H1 (cell line): ENCODE results near the gene HIPK2. TPM values are rescaled to one million over a fixed set of nuclear protein-coding genes. Genes with fewer than 3 reads are reported as not detected.

Source experiments
- CTCF ChIA-PET: fragments of 300-600 bp; sonication (Branson Sonifier 250); formaldehyde crosslinking; loops from one replicate; lab custom pipeline; 2021; ENCODE audit not compliant: partially characterized antibody; lab: Charles Lee
- POLR2A ChIA-PET: fragments of 300-600 bp; sonication (Branson Sonifier 250); formaldehyde crosslinking; loops from one replicate; lab custom pipeline; 2021; ENCODE audit warnings: inconsistent platforms; ENCODE audit not compliant: partially characterized antibody; lab: Charles Lee
- DNase-seq, 2 experiments: peaks; one replicate each; pipeline versions ENCODE4 v3.0.0 to v3.0.0-alpha.2; 2010 to 2022; ENCODE audit warnings: low spot score in 2 of 2, low read depth in 1 of 2, mixed read lengths in 1 of 2
- FAIRE-seq: peaks from 2 replicates; lab custom pipeline; 2011; peaks lifted over from hg19 to GRCh38; lab: Jason Lieb, UNC
- H2AFZ ChIP-seq: 2 replicates; pipeline ENCODE4 v1.8.1; 2012; ENCODE audit warnings: low read length, inconsistent platforms
- H2AK5ac ChIP-seq: 2 replicates; pipeline ENCODE4 v1.6.1; 2013; ENCODE audit warnings: low read depth, low read length
- H2BK120ac ChIP-seq: replicated peaks from 2 replicates; pipeline ENCODE3; 2013; ENCODE audit warnings: low read depth, low read length, inconsistent platforms
- H2BK12ac ChIP-seq: 2 replicates; pipeline ENCODE4 v1.6.1; 2013; ENCODE audit warnings: low read depth, low read length
- H2BK15ac ChIP-seq: 2 replicates; pipeline ENCODE4 v1.6.1; 2013; ENCODE audit warnings: low read length
- H2BK20ac ChIP-seq: 2 replicates; pipeline ENCODE4 v1.6.1; 2013; ENCODE audit warnings: low read length
- H2BK5ac ChIP-seq: 2 replicates; pipeline ENCODE4 v1.6.1; 2013; ENCODE audit warnings: low read depth, low read length
- H3K14ac ChIP-seq: 2 replicates; pipeline ENCODE4 v1.6.1; 2013; ENCODE audit warnings: inconsistent platforms; ENCODE audit not compliant: insufficient read length
- H3K18ac ChIP-seq: 2 replicates; pipeline ENCODE4 v1.6.1; 2013; ENCODE audit warnings: low read length; ENCODE audit errors: extremely low read depth
- H3K23ac ChIP-seq: 2 replicates; pipeline ENCODE4 v1.6.1; 2013; ENCODE audit warnings: inconsistent platforms; ENCODE audit not compliant: insufficient read length
- H3K23me2 ChIP-seq: 2 replicates; pipeline ENCODE4 v1.6.1; 2013; ENCODE audit warnings: low read depth, low read length
- H3K27ac ChIP-seq: 2 replicates; pipeline ENCODE4 v1.6.1; 2011; ENCODE audit warnings: low read depth, low read length, inconsistent platforms
- H3K27me3 ChIP-seq, 4 experiments: replicated peaks in 1 of 4; 1 replicate in 1 of 4; 2 replicates in 3 of 4; pipeline versions ENCODE4 v1.6.1 to v1.8.1; 2011 to 2013; ENCODE audit warnings: low read length in 3 of 4, mild to moderate bottlenecking in 3 of 4, inconsistent platforms in 2 of 4, mixed read lengths in 2 of 4, moderate library complexity in 1 of 4; ENCODE audit not compliant: control insufficient read depth in 3 of 4, insufficient read depth in 3 of 4; ENCODE audit errors: extremely low read depth in 1 of 4
- H3K36me3 ChIP-seq, 4 experiments: 2 replicates each; pipeline versions ENCODE4 v1.6.1 to v1.8.1; 2011 to 2013; ENCODE audit warnings: mild to moderate bottlenecking in 4 of 4, low read length in 3 of 4, moderate library complexity in 2 of 4, control low read depth in 1 of 4, inconsistent platforms in 1 of 4; ENCODE audit not compliant: insufficient read depth in 4 of 4, control insufficient read depth in 2 of 4
- H3K4ac ChIP-seq: replicated peaks from 2 replicates; pipeline ENCODE3; 2013; ENCODE audit warnings: low read length, low read depth, mixed read lengths, inconsistent platforms; ENCODE audit not compliant: insufficient read length
- H3K4me1 ChIP-seq, 4 experiments: replicated peaks in 1 of 4; 1 replicate in 1 of 4; 2 replicates in 3 of 4; pipeline versions ENCODE4 v1.6.1 to v1.8.1; 2011 to 2013; ENCODE audit warnings: low read length in 3 of 4, inconsistent platforms in 2 of 4, mixed read lengths in 1 of 4; ENCODE audit not compliant: insufficient read depth in 4 of 4, control insufficient read depth in 3 of 4
- H3K4me2 ChIP-seq, 2 experiments: 2 replicates each; pipeline versions ENCODE4 v1.6.1 to v1.8.1; 2011 to 2013; ENCODE audit warnings: low read depth in 2 of 2, low read length in 2 of 2, control low read depth in 1 of 2, inconsistent platforms in 1 of 2, mild to moderate bottlenecking in 1 of 2; ENCODE audit not compliant: insufficient read depth in 1 of 2
- H3K4me3 ChIP-seq, 4 experiments: fragments of 200-600, 300-600 bp in 1 of 4; sonication (generic), shearing (Covaris generic), sonication (Bioruptor Twin) in 1 of 4; 2 replicates each; pipeline versions ENCODE4 v1.5.1 to v1.8.1; 2011 to 2016; ENCODE audit warnings: low read length in 4 of 4, low read depth in 3 of 4, control low read depth in 2 of 4, inconsistent platforms in 2 of 4, mild to moderate bottlenecking in 2 of 4, mixed read lengths in 1 of 4, moderate library complexity in 1 of 4; ENCODE audit not compliant: insufficient read depth in 2 of 4; ENCODE audit errors: extremely low read depth in 1 of 4
- H3K56ac ChIP-seq: replicated peaks from 2 replicates; pipeline ENCODE3; 2013; ENCODE audit warnings: low read depth, mild to moderate bottlenecking, mixed read lengths, low read length, inconsistent platforms; ENCODE audit not compliant: insufficient read length
- H3K79me1 ChIP-seq: 2 replicates; pipeline ENCODE4 v1.6.1; 2013; ENCODE audit warnings: low read depth, low read length, control low read depth
- H3K79me2 ChIP-seq, 2 experiments: 2 replicates each; pipeline versions ENCODE4 v1.6.1 to v1.8.1; 2012 to 2013; ENCODE audit warnings: low read length in 2 of 2, mild to moderate bottlenecking in 2 of 2, inconsistent platforms in 1 of 2; ENCODE audit not compliant: insufficient read depth in 2 of 2, control insufficient read depth in 1 of 2
- H3K9ac ChIP-seq, 4 experiments: replicated peaks in 1 of 4; 1 replicate in 1 of 4; 2 replicates in 3 of 4; pipeline versions ENCODE4 v1.6.1 to v1.8.1; 2011 to 2013; ENCODE audit warnings: low read depth in 3 of 4, low read length in 3 of 4, control low read depth in 2 of 4, mild to moderate bottlenecking in 2 of 4, moderate library complexity in 2 of 4, inconsistent platforms in 1 of 4; ENCODE audit errors: extremely low read depth in 1 of 4
- H3K9me3 ChIP-seq, 2 experiments: 2 replicates each; pipeline versions ENCODE4 v1.6.1 to v1.8.1; 2012 to 2013; ENCODE audit warnings: mild to moderate bottlenecking in 2 of 2, moderate library complexity in 2 of 2, control low read depth in 1 of 2, inconsistent platforms in 1 of 2, low read depth in 1 of 2, low read length in 1 of 2, mixed read lengths in 1 of 2; ENCODE audit not compliant: insufficient read depth in 2 of 2
- H4K20me1 ChIP-seq, 2 experiments: replicated peaks in 1 of 2; 2 replicates each; pipeline versions ENCODE3 to v1.8.1; 2011 to 2013; ENCODE audit warnings: inconsistent platforms in 2 of 2, low read length in 2 of 2, mild to moderate bottlenecking in 1 of 2; ENCODE audit not compliant: insufficient read depth in 2 of 2, control insufficient read depth in 1 of 2
- H4K5ac ChIP-seq: 2 replicates; pipeline ENCODE4 v1.6.1; 2013; ENCODE audit warnings: low read length, low read depth, mixed read lengths, inconsistent platforms; ENCODE audit not compliant: insufficient read length
- H4K8ac ChIP-seq: 2 replicates; pipeline ENCODE4 v1.8.0; 2013; ENCODE audit warnings: mild to moderate bottlenecking, moderate library complexity, low read length, inconsistent platforms; ENCODE audit not compliant: insufficient read depth; ENCODE audit errors: extremely low read depth
- H4K91ac ChIP-seq: replicated peaks from 2 replicates; pipeline ENCODE3; 2013; ENCODE audit warnings: low read length, mixed read lengths, inconsistent platforms; ENCODE audit not compliant: insufficient read length
- FOSL1 ChIP-seq: IDR thresholded peaks from 2 replicates; pipeline ENCODE4 v1.6.1; 2011; ENCODE audit warnings: mild to moderate bottlenecking, low read depth, low read length, moderate library complexity; ENCODE audit not compliant: insufficient read depth
- KDM5A ChIP-seq: fragments of 200-600 bp; IDR thresholded peaks from 2 replicates; pipeline ENCODE4 v1.7.1; 2012; ENCODE audit warnings: mild to moderate bottlenecking, low read length, inconsistent platforms, mixed read lengths
- SP1 ChIP-seq: IDR thresholded peaks from 2 replicates; pipeline ENCODE4 v1.6.1; 2011; ENCODE audit warnings: low read depth, low read length
- TBP ChIP-seq: IDR thresholded peaks from 2 replicates; pipeline ENCODE4 v1.6.1; 2011; ENCODE audit warnings: low read depth, low read length, improper control_type of control experiment
- WGBS, 2 experiments: shearing (Covaris generic) in 1 of 2; methylation state at CpG; one replicate each; pipeline versions ENCODE4 v1.1.6 to v1.1.7; 2013 to 2015; ENCODE audit warnings: low lambda C conversion rate in 2 of 2, mixed read lengths in 2 of 2, inconsistent platforms in 1 of 2, low coverage in 1 of 2, missing lambda C conversion rate in 1 of 2; ENCODE audit not compliant: insufficient replicate concordance in 2 of 2, insufficient coverage in 1 of 2, insufficient read length in 1 of 2; ENCODE audit errors: extremely low coverage in 1 of 2, missing lambda C conversion rate in 1 of 2; 5-methylcytosine and 5-hydroxymethylcytosine counted together
- polyA plus RNA-seq, 7 experiments: library from polyadenylated mRNA; depleted of rRNA in 3 of 7; stranded (reverse) in 5 of 7; unstranded in 2 of 7; fragments of >200 nt in 5 of 7; fragments of 200-250 nt in 2 of 7; gene quantifications; 1 replicate in 5 of 7; 2 replicates in 1 of 7; 4 replicates in 1 of 7; pipeline versions ENCODE4 v1.2.1 to v1.2.3, GENCODE V29; 2011 to 2013; ENCODE audit warnings: missing spikeins in 2 of 7, mixed read lengths in 2 of 7
- total RNA-seq: library from RNA; stranded (reverse); fragmentation: NEBNext Ultra II Directional; extraction: Animal tissue kit (Norgen Biotek cat#: 25700); gene quantifications from 2 replicates; pipeline ENCODE4 v1.2.1, GENCODE V29; 2021
- TF ChIP-seq, protein P1 (sequence below): IDR thresholded peaks from 2 replicates; pipeline ENCODE4 v1.6.1; 2012; ENCODE audit warnings: inconsistent platforms
- TF ChIP-seq, protein P2 (sequence below): IDR thresholded peaks from 2 replicates; pipeline ENCODE4 v1.6.1; 2011; ENCODE audit warnings: low read depth, mild to moderate bottlenecking, low read length; ENCODE audit not compliant: insufficient read depth

HIPK2 gene
- total and polyA plus RNA-seq, 2 of the 8 experiments (the other 6 are each of a cell fraction or from before 2014, with no cell fraction given): 8.3 to 24.3 TPM

DNA sequence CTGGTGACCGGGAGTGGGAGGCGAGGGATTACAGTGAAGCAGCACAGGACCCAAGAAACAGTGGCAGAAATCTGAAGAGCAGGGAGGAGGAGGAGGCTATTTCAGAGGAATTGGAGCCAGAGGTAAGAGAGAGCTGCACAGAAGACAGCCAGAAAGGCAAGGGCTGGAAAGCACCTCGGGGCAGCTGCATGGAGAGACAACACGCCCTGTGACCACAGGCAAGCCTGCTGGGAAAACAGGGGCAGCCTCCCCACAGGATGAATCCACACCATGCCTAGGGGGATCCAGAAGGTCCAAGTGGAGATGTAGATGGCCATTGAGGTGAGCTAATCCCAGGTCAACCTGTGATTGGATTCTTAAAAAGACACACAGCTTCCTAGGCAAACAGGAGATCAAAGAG lies 135.5 kb downstream of the HIPK2 start:
- no peak overlapping the region for H3K56ac ChIP-seq
- H4K5ac ChIP-seq: no peak overlapping the region
- H3K18ac ChIP-seq: no peak overlapping the region
- 91% methylated on average over 4 of the region's 4 CpGs; no CpG with 5 or more reads in 1 of the 2 experiments for WGBS, 2 experiments
- no peak overlapping the region for H2BK12ac ChIP-seq
- TF ChIP-seq KDM5A (no peak), TBP (no peak), FOSL1 (no peak), SP1 (no peak)
- TF ChIP-seq, protein P1, sequence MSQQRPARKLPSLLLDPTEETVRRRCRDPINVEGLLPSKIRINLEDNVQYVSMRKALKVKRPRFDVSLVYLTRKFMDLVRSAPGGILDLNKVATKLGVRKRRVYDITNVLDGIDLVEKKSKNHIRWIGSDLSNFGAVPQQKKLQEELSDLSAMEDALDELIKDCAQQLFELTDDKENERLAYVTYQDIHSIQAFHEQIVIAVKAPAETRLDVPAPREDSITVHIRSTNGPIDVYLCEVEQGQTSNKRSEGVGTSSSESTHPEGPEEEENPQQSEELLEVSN: no peak
- TF ChIP-seq, protein P2, sequence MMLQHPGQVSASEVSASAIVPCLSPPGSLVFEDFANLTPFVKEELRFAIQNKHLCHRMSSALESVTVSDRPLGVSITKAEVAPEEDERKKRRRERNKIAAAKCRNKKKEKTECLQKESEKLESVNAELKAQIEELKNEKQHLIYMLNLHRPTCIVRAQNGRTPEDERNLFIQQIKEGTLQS: no peak
- H3K4me2 ChIP-seq: no peak overlapping the region
- H3K79me1 ChIP-seq: no peaks in the 10 kb centered on the region
- no peak overlapping the region for H4K8ac ChIP-seq
- H3K23ac ChIP-seq: no peak overlapping the region
- POLR2A ChIA-PET: no interaction called here
- no peak overlapping the region for H3K27ac ChIP-seq
- no peaks in the 10 kb centered on the region for H3K79me2 ChIP-seq
- no peak overlapping the region for H4K91ac ChIP-seq
- H3K36me3 ChIP-seq: no peaks in the 10 kb centered on the region
- DNase-seq (no peak), FAIRE-seq (no peak)
- no peak overlapping the region for H3K9ac ChIP-seq
- H3K23me2 ChIP-seq: no peaks in the 10 kb centered on the region
- no peak overlapping the region for H3K4me3 ChIP-seq
- H3K4ac ChIP-seq: no peak overlapping the region
- no peaks in the 10 kb centered on the region for H3K9me3 ChIP-seq
- CTCF ChIA-PET: interaction anchor here (0.8 to 8.1 kb wide), 9 partner anchors 9 to 388 kb away, joined by 3 to 76 read pairs (median 3); no protein-coding TSS in a partner anchor
- H2BK15ac ChIP-seq: no peak overlapping the region
- H2AFZ ChIP-seq: no peak overlapping the region
- H2BK120ac ChIP-seq: no peak overlapping the region
- no peak overlapping the region for H2AK5ac ChIP-seq
- H2BK5ac ChIP-seq: no peak overlapping the region
- H3K14ac ChIP-seq: no peak overlapping the region
- no peak overlapping the region for H2BK20ac ChIP-seq
- H3K27me3 ChIP-seq: no peaks in the 10 kb centered on the region
- H3K4me1 ChIP-seq: peaks cover 2 to 7% (median 3%) of the 10 kb centered on the region in 4 experiments; a peak in 6 of 7 replicates
- H4K20me1 ChIP-seq: no peaks in the 10 kb centered on the region
